Measurements from ENCODE around the gene VWA1.

- TF ChIP-seq CTCF (optimal IDR thresholded peaks at IDR 0.05 in 1 of 3, IDR thresholded peaks at IDR 0.05 in 1 of 3, conservative IDR thresholded peaks at IDR 0.05 in 1 of 3; ENCODE audit: extremely low read depth in 1 of 3, insufficient read depth in 2 of 3, low read length in 3 of 3): no peak
- TF ChIP-seq EZH2 (IDR thresholded peaks at IDR 0.05; ENCODE audit: low read length): no peak
Observed at GRCh38 chr1:1430114-1430982, 5.1 kb upstream of the VWA1 start.
